ENCODE results near the gene MAPKAP1.

DNA sequence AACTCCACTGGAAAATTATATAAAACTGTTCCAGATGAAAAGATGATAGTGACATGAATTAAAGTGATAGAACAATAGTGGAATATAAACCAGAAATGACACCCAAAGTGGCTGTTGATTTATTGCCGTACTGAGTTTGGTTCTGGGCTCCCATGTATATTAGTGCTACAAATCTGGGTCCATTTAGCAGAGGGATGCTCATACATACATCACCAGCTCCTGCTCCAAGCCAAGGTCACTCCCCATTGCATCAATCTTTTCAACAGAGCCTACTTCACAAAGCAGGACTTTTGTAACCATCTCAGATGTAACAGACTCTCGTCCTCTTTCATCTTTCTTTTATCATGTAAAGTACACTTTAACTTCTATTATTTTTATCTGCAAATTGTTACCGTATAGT, 236.8 kb downstream of the MAPKAP1 start:
- TF ChIP-seq EP300 (IDR thresholded peaks at IDR 0.05) (no peak), POLR2A (IDR thresholded peaks at IDR 0.05) (no peak)

Data from suprapubic skin (tissue), 2 donors.